ENCODE results near the gene RAP1B. TPM values are rescaled to one million over a fixed set of nuclear protein-coding genes. Genes with fewer than 3 reads are reported as not detected.

RAP1B gene
- 146 and 216 TPM in 2 replicates for total RNA-seq

GRCh38 chr12:68610370-68611093 is at the start of gene RAP1B:
Gene RAP1B (plus strand): TSS chr12:68610899. CDS start chr12:68648725, 37,826 bp downstream.

DNA sequence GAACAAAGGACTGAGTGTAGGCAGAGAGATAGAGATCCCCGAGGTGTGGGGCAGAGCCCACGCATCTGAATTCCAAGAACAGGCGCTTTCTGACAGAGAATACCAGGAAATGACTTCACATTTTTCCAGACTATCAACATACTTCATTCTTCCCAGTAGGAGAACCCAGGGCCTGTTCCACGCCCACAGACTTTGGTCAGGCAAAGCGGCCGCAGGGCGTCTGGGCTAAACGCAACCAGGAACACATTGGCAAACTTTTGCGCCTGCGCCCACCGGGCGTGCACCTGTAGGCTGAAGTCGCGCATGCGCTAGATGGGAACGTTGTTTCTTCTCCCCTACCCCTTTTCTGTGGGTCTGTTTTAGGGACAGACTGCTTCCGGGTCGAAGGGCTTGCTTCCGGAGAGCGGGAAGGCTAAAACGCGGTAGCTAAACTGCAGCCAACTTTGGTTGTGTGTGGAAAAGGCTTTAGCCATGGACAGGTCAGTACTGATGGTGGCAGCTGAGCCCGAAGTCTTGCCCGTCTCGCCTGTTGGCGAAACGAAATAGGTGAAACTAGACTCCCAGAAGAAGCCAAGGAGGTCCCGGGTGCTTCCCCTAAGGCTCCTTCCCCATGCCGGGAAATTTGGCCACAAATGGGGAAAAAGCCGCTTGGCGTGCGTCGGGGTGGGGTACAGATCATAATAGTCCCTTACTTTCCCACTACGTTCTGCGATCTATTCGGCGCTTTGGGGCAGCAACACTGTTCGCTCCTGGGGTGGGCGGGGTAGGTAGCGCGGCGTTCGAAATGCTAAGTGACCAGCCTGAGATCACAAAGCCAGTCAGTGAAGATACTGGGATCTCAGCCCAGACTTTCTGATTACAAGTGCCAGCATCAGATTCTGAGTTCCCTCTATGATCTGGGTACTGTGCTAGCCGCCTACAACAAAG is 76.2 kb downstream of the RAP1B start, which contains the start of gene NUP107:
NUP107 (plus strand) TSS at position 384 of the 927 bp plus-strand sequence; CDS start at position 472, 88 bp downstream.

Other genes starting within 250 kb of the RAP1B start
- gene NUP107, start 76.1 kb downstream of the RAP1B start, total RNA-seq = 47.4 and 57.0 TPM in 2 replicates
- gene SLC35E3, start 135.3 kb downstream of the RAP1B start, total RNA-seq = 1.8 and 2.4 TPM in 2 replicates
- gene MDM2, start 197.3 kb downstream of the RAP1B start, total RNA-seq = 41.8 and 43.5 TPM in 2 replicates